GM23248 (cell line): ENCODE measurements around the gene MACROD2. TPM values are rescaled to one million over a fixed set of nuclear protein-coding genes. Genes with fewer than 3 reads are reported as not detected.
"Not testable (repeated sequence)": the region's sequence is repeated elsewhere in the genome, so short reads cannot be mapped to it uniquely, and the experiment has no call there.

Experiments used
- DNase-seq: peaks from one replicate; pipeline ENCODE4 v3.0.0-alpha.2; 2015
- H2AFZ ChIP-seq: fragments of 200-600 bp; sonication (generic); 2 replicates; pipeline ENCODE4 v1.6.1; 2016; ENCODE audit warnings: antibody characterized with exemption
- H3F3A ChIP-seq: fragments of 200-600 bp; sonication (generic); 2 replicates; pipeline ENCODE4 v1.6.1; 2016; ENCODE audit warnings: mild to moderate bottlenecking, antibody characterized with exemption, mixed run types; ENCODE audit not compliant: insufficient read depth
- H3K27ac ChIP-seq: fragments of 200-600 bp; sonication (generic); 2 replicates; pipeline ENCODE4 v1.5.1; 2016; ENCODE audit warnings: mild to moderate bottlenecking
- H3K27me3 ChIP-seq: fragments of 200-600 bp; sonication (generic); replicated peaks from 2 replicates; pipeline ENCODE4 v1.6.1; 2016; ENCODE audit warnings: mild to moderate bottlenecking; ENCODE audit not compliant: insufficient read depth
- H3K36me3 ChIP-seq: fragments of 200-600 bp; sonication (generic); 2 replicates; pipeline ENCODE4 v1.6.1; 2016; ENCODE audit warnings: low read depth, mild to moderate bottlenecking
- H3K4me1 ChIP-seq: fragments of 200-600 bp; sonication (generic); 2 replicates; pipeline ENCODE4 v1.6.1; 2016; ENCODE audit warnings: mild to moderate bottlenecking; ENCODE audit not compliant: insufficient read depth
- H3K4me2 ChIP-seq: fragments of 200-600 bp; sonication (generic); one replicate; pipeline ENCODE4 v1.6.1; 2016; ENCODE audit warnings: mild to moderate bottlenecking; ENCODE audit not compliant: unreplicated experiment
- H3K4me3 ChIP-seq: fragments of 200-600 bp; sonication (generic); 2 replicates; pipeline ENCODE4 v1.5.1; 2016; ENCODE audit warnings: mild to moderate bottlenecking
- H3K79me2 ChIP-seq: fragments of 200-600 bp; sonication (generic); 2 replicates; pipeline ENCODE4 v1.6.1; 2016; ENCODE audit warnings: mild to moderate bottlenecking; ENCODE audit not compliant: insufficient read depth
- H3K9ac ChIP-seq: fragments of 200-600 bp; sonication (generic); 2 replicates; pipeline ENCODE4 v1.6.1; 2016; ENCODE audit warnings: mild to moderate bottlenecking
- H3K9me2 ChIP-seq: fragments of 200-600 bp; sonication (generic); 2 replicates; pipeline ENCODE4 v1.6.1; 2016; ENCODE audit warnings: mixed run types, mild to moderate bottlenecking, moderate library complexity; ENCODE audit not compliant: insufficient read depth
- H3K9me3 ChIP-seq: fragments of 200-600 bp; sonication (generic); one replicate; pipeline ENCODE4 v1.6.1; 2017; ENCODE audit warnings: low read depth
- H4K20me1 ChIP-seq: fragments of 200-600 bp; sonication (generic); 2 replicates; pipeline ENCODE4 v1.6.0; 2016; ENCODE audit not compliant: insufficient read depth
- EZH2 ChIP-seq: fragments of 200-600 bp; sonication (generic); IDR thresholded peaks from 2 replicates; pipeline ENCODE4 v1.6.1; 2018; ENCODE audit warnings: antibody characterized with exemption, mild to moderate bottlenecking; ENCODE audit not compliant: insufficient read depth, poor library complexity, severe bottlenecking
- EZH2phosphoT487 ChIP-seq: fragments of 200-600 bp; sonication (generic); IDR thresholded peaks from 2 replicates; pipeline ENCODE4 v1.6.1; 2018; ENCODE audit warnings: antibody characterized with exemption, moderate library complexity, mild to moderate bottlenecking, low read depth; ENCODE audit not compliant: insufficient read depth
- WGBS, 2 experiments: methylation state at CpG; one replicate each; pipeline ENCODE4 v1.1.6; 2015 to 2017; ENCODE audit warnings: low lambda C conversion rate in 2 of 2, low coverage in 1 of 2; ENCODE audit errors: missing lambda C conversion rate in 2 of 2; 5-methylcytosine and 5-hydroxymethylcytosine counted together
- in situ Hi-C: fragments of 300-500 bp; cut with MboI; formaldehyde crosslinking; loops from 2 replicates; pipeline ENCODE4 v1.15.0; 2020
- polyA plus RNA-seq: library from polyadenylated mRNA; unstranded; fragments of >200 nt; fragmentation: Nextera tagmentation; extraction: Ambion mirVana; gene quantifications from 2 replicates; pipeline ENCODE4 v1.2.1, GENCODE V29; 2016
- total RNA-seq: library from RNA; depleted of rRNA; stranded (reverse); fragments of >200 nt; shearing (Covaris generic); gene quantifications from 2 replicates; pipeline ENCODE4 v1.2.3, GENCODE V29; 2014

The MACROD2 gene
- total and polyA plus RNA-seq, 2 experiments from 2014 or later: 1.1 to 3.1 TPM

- no peaks in the 10 kb centered on the region for H3K4me1 ChIP-seq
- H2AFZ ChIP-seq: no peak overlapping the region
- TF ChIP-seq EZH2phosphoT487 (no peak), EZH2 (no peak)
- no peak overlapping the region for H3K4me3 ChIP-seq
- H3K9ac ChIP-seq: no peak overlapping the region
- H3K79me2 ChIP-seq: no peaks in the 10 kb centered on the region
- no peak overlapping the region for H3K27ac ChIP-seq
- no peaks in the 10 kb centered on the region for H3K9me2 ChIP-seq
- H3K27me3 ChIP-seq: no peaks in the 10 kb centered on the region
- H3K4me2 ChIP-seq: no peak overlapping the region
- no peaks in the 10 kb centered on the region for H3F3A ChIP-seq
- in situ Hi-C loops: no loop called here
- no peaks in the 10 kb centered on the region for H3K36me3 ChIP-seq
- WGBS, 2 experiments: 14% methylated on average over 2 of the region's 2 CpGs
- H4K20me1 ChIP-seq: no peaks in the 10 kb centered on the region
- peak; percentile 10 for DNase-seq
- H3K9me3 ChIP-seq: no peaks in the 10 kb centered on the region
These were observed 1369.5 kb downstream of the MACROD2 start for GRCh38 chr20:15364781-15365180.

GRCh38 chr20:15370370-15370769, 1375.1 kb downstream of the MACROD2 start:
- H3K4me2 ChIP-seq: no peak overlapping the region
- no peak overlapping the region for H3K27ac ChIP-seq
- H3F3A ChIP-seq: no peaks in the 10 kb centered on the region
- H3K4me1 ChIP-seq: no peaks in the 10 kb centered on the region
- H3K9me3 ChIP-seq: no peaks in the 10 kb centered on the region
- H2AFZ ChIP-seq: no peak overlapping the region
- WGBS, 2 experiments: 71 to 81% methylated on average over 1 of the region's 1 CpG
- H3K79me2 ChIP-seq: no peaks in the 10 kb centered on the region
- H3K4me3 ChIP-seq: no peak overlapping the region
- no peaks in the 10 kb centered on the region for H3K36me3 ChIP-seq
- no peak for DNase-seq
- no peak overlapping the region for H3K9ac ChIP-seq
- TF ChIP-seq EZH2 (no peak), EZH2phosphoT487 (no peak)
- no peaks in the 10 kb centered on the region for H3K27me3 ChIP-seq
- no peaks in the 10 kb centered on the region for H3K9me2 ChIP-seq
- in situ Hi-C loops: no loop called here
- no peaks in the 10 kb centered on the region for H4K20me1 ChIP-seq

GRCh38 chr20:15374682-15375081, 1379.4 kb downstream of the MACROD2 start:
- no peaks in the 10 kb centered on the region for H4K20me1 ChIP-seq
- no peaks in the 10 kb centered on the region for H3K27me3 ChIP-seq
- in situ Hi-C loops: no loop called here
- TF ChIP-seq EZH2phosphoT487 (no peak), EZH2 (no peak)
- no peaks in the 10 kb centered on the region for H3K79me2 ChIP-seq
- H3K36me3 ChIP-seq: no peaks in the 10 kb centered on the region
- H3K4me3 ChIP-seq: no peak overlapping the region
- 81 to 85% methylated on average over 4 of the region's 4 CpGs for WGBS, 2 experiments
- H3K4me2 ChIP-seq: no peak overlapping the region
- H3K9me2 ChIP-seq: no peaks in the 10 kb centered on the region
- DNase-seq: no peak
- no peak overlapping the region for H3K9ac ChIP-seq
- H3K27ac ChIP-seq: no peak overlapping the region
- H3F3A ChIP-seq: no peaks in the 10 kb centered on the region
- H2AFZ ChIP-seq: no peak overlapping the region
- no peaks in the 10 kb centered on the region for H3K4me1 ChIP-seq
- H3K9me3 ChIP-seq: no peaks in the 10 kb centered on the region

DNA sequence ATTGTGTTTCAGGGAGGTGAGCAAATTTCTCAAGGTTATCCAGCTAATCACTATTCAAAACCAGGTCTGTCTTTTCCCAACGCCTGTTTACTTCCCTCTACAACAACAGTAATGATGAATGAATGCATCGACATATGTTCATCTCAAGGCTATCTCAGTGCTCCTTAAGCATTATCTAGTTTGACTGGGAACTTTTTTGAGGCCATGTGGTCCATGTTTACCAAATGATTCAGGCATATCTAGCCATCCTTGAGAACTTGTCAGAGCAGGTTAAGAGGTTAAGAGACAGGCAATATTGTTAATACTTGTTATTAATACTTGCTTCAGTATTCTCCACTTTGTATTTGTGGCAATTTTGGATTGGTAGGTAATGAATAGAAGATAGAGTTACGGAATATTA, 1380.5 kb downstream of the MACROD2 start:
- Histone ChIP-seq H3K9ac (no peak overlapping the region), H2AFZ (no peak overlapping the region), H3K4me1 (no peaks in the 10 kb centered on the region), H3K79me2 (no peaks in the 10 kb centered on the region), H3K9me2 (no peaks in the 10 kb centered on the region), H4K20me1 (no peaks in the 10 kb centered on the region), H3F3A (no peaks in the 10 kb centered on the region), H3K4me3 (no peak overlapping the region), H3K36me3 (no peaks in the 10 kb centered on the region), H3K9me3 (no peaks in the 10 kb centered on the region), H3K4me2 (no peak overlapping the region), H3K27ac (no peak overlapping the region), H3K27me3 (no peaks in the 10 kb centered on the region)
- WGBS, 2 experiments: 51 to 52% methylated on average over 3 of the region's 3 CpGs
- in situ Hi-C loops: no loop called here
- DNase-seq: no peak
- TF ChIP-seq EZH2phosphoT487 (no peak), EZH2 (no peak)

GRCh38 chr20:15377603-15378002, 1382.3 kb downstream of the MACROD2 start:
- 49 to 51% methylated on average over 5 of the region's 5 CpGs for WGBS, 2 experiments
- H3K9me2 ChIP-seq, H4K20me1 ChIP-seq, in situ Hi-C loops, H3K27me3 ChIP-seq, H3K27ac ChIP-seq, H2AFZ ChIP-seq, H3K4me3 ChIP-seq, H3K4me2 ChIP-seq, H3K79me2 ChIP-seq, H3K9me3 ChIP-seq, H3K36me3 ChIP-seq, H3K9ac ChIP-seq, H3F3A ChIP-seq, H3K4me1 ChIP-seq: not testable (repeated sequence)
- DNase-seq: peak; percentile 25
